Middle frontal gyrus (tissue), 1 donor: Measurements from ENCODE around the gene SPRY2.

Experiments
- DNase-seq: peaks from one replicate; pipeline ENCODE4 v3.0.0-alpha.2; 2015; ENCODE audit warnings: low spot score; ENCODE audit errors: extremely low spot score

The SPRY2 gene

DNA sequence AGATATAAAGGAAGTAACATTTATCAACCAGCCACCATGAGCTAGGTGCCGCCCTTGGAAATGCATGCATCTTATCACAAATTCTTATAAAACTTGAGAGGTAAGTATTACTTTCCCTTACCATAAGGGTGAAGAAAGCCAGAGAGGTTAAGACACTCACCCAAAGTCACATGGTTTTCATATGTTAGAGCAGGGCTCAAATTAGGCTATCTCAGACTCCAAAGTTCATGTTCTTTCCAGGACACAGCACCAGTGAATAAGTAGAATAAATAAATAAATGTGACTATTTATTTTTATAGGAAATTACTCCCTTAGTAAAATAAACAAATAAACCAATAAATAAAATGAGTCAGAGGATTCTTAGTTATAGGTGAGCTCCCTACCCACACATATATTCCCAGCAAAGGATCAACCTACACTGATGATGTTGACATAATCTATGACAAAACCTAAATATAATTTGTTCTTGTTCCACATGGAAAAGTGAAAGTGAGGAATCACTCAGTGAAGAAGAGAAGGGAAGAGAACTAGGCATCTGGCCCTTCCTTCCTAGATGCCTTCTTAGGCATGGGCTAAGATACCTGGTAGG lies 27.2 kb downstream of the SPRY2 start:
- DNase-seq, result no peak

GRCh38 chr13:80312967-80313366 lies 28.0 kb downstream of the SPRY2 start:
- no peak for DNase-seq

DNA sequence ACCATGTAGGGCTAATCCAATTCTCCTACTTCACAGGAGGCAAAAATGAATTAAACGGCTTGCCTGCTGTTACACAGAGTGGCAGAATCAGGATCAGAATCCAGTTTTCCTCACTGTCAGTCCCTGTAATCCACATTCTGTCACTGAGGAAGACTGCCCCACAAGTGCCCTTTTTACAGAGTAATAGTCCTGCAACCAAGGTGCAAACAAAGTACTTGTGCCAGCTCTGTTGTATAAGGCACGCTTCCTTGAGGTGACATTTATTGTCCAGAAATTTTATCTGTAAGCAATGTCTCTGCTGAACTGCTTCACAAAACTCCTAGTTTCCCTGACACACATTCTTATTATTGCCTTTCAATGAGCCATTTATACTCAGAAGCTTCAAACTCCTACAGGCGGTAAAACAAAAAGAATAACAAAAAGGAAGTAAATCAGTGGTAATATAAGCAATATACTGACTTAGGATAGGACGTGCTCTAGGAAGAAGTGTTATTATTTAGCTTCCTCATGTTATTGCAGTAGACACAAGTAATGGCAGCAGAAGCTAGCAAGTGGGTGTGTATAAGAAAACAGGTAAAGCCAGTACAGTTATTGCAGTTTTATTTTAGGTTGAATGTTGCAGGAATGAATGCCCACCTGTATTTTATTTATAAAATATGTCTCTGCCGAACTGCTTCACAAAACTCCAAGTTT lies 28.8 kb downstream of the SPRY2 start:
- no peak for DNase-seq

DNA sequence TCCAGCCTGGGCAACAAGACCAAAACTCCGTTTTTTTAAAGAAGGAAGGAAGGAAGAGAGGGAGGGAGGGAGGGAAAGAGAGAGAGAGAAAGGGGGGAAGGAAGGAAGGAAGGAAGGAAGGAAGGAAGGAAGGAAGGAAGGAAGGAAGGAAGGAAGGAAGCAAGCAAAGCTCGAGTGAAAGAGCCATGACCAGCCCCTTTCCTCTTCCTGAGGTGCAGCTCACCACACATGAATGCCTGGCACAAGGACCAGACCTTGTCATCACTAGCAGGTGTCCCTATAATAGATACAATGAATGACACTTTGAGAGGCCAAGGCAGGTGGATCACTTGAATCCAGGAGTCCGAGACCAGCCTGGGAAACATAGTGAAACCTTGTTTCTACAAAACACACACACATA lies 31.0 kb downstream of the SPRY2 start:
- no peak for DNase-seq

GRCh38 chr13:80307401-80307987 lies 33.4 kb downstream of the SPRY2 start:
- no peak for DNase-seq

DNA sequence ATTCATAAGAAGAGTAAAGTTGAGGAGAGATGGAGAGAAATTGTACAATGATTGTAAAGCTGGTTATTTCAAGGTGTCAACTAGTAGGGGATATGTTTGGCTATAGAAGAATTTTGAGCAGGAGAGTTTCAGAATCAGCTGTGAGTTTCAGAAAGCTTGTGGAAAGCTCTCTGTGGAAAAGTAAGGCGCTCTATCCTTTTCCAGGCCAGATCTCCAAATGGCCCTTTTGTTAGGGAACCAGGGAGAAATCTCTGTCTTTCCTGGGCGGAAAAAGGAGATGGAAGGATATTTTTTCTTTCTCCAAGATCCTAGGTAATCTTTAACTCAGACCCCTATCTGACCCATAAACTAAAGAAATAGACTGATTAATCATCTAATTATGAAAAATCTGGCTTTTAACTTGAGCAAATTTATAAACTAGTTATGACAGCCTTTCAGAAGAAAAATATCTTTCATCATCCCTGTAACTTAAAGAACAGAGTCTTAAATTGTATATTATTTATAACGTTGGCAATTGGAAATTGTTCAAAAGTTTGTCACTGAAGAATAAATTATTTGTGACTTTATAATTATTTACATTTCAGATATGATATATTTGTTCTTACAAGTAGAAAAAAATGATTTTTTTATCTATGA lies 34.5 kb downstream of the SPRY2 start:
- no peak for DNase-seq

DNA sequence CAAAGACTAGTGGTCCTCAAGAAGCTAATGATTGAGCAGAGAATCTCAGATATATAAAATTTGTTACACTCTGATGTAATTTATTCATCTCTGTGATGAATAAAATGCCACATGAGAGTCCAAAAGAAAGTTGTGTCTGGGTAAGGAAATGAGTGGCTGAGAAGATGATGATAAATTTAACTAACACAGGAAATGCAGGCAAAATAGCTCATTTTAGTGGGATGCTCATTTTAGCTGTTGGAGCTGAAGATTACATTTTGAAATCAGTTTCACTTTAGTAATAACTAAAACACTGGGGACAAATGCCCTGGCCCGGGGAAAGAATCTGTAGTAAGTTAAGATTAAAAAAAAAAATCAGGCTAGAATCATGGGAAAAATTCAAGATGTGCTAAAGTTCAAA lies 35.2 kb downstream of the SPRY2 start:
- DNase-seq, result no peak

GRCh38 chr13:80303225-80303811 lies 37.6 kb downstream of the SPRY2 start:
- DNase-seq, result no peak

DNA sequence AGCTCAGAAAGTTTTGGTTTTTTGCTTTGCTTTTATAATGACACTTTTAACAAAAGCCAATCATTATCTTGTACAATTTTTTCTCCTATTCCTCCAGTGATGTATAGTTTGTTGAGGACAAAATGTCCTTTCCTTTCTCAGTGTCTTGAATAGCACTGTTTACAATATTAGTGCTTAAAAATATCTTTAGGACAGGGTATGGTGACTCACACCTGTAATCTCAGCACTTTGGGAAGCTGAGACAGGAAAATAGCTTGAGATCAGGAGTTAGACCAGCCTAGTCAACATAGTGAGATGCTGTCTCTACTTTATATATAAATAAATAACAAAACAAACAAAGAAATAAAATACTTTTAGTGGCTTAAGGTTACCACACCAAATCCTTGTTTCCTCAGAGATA lies 41.9 kb downstream of the SPRY2 start:
- no peak for DNase-seq

DNA sequence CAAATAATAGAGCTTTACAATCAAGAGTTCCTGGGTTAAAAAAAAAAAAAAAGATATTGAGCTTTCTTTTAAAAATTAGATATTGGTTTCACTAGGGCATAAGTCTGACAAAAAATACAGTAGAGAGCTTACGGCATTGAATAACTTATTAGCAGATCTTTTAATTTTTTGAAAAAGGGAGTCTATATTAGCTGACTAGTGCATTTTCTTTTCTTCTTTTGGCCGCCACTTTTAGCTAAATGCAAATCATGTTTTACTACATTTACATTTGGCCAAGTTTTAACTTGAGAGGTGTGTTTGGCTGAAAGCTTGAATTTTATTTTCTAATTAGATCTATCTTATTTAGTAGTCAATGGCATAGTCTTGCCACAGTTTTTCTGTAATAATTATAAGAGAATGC lies 43.4 kb downstream of the SPRY2 start:
- no peak for DNase-seq

- no peak for DNase-seq
These were observed 43.8 kb downstream of the SPRY2 start for GRCh38 chr13:80297094-80297493.

- DNase-seq, result no peak
These were observed 44.3 kb downstream of the SPRY2 start for GRCh38 chr13:80296638-80297037.

GRCh38 chr13:80290591-80290990 lies 50.3 kb downstream of the SPRY2 start:
- DNase-seq, result no peak
